Glutamatergic neuron (in vitro differentiated cells): ENCODE data around the gene CDC23. TPM values are rescaled to one million over a fixed set of nuclear protein-coding genes. Genes with fewer than 3 reads are reported as not detected.

Experiments
- DNase-seq: peaks from one replicate; pipeline ENCODE4 v3.0.0; 2022
- H3K27ac Mint-ChIP-seq: one replicate; pipeline ENCODE4 v1.8.0; 2020; ENCODE audit warnings: mild to moderate bottlenecking, mixed read lengths, inconsistent platforms; ENCODE audit not compliant: unreplicated experiment
- H3K27me3 Mint-ChIP-seq: one replicate; pipeline ENCODE4 v1.8.0; 2020; ENCODE audit warnings: mild to moderate bottlenecking, moderate library complexity, mixed read lengths, inconsistent platforms; ENCODE audit not compliant: unreplicated experiment
- H3K36me3 Mint-ChIP-seq: one replicate; pipeline ENCODE4 v1.8.0; 2020; ENCODE audit warnings: mild to moderate bottlenecking, mixed read lengths, inconsistent platforms; ENCODE audit not compliant: unreplicated experiment
- H3K4me1 Mint-ChIP-seq: one replicate; pipeline ENCODE4 v1.8.0; 2020; ENCODE audit warnings: mild to moderate bottlenecking, low read depth, mixed read lengths, inconsistent platforms; ENCODE audit not compliant: unreplicated experiment
- H3K4me3 Mint-ChIP-seq: one replicate; pipeline ENCODE4 v1.8.0; 2020; ENCODE audit warnings: mild to moderate bottlenecking, mixed read lengths, inconsistent platforms; ENCODE audit not compliant: unreplicated experiment
- H3K9me3 Mint-ChIP-seq: one replicate; pipeline ENCODE4 v1.8.0; 2020; ENCODE audit warnings: mild to moderate bottlenecking, moderate library complexity, mixed read lengths, inconsistent platforms; ENCODE audit not compliant: unreplicated experiment
- CTCF ChIP-seq: fragments of 200-600 bp; sonication (generic); IDR thresholded peaks from one replicate; pipeline ENCODE4 v1.5.0; 2021; ENCODE audit not compliant: partially characterized antibody, unreplicated experiment
- total RNA-seq: library from RNA; stranded (reverse); fragmentation: NEBNext Ultra II Directional; extraction: Animal tissue kit (Norgen Biotek cat#: 25700); gene quantifications from one replicate; pipeline ENCODE4 v1.2.1, GENCODE V29; 2021; ENCODE audit not compliant: unreplicated experiment

Gene CDC23
- total RNA-seq, 1 donor from 2014 or later = 28.9 TPM

GRCh38 chr5:138246822-138247221 is 33.7 kb upstream of the CDC23 start:
- no peaks in the 10 kb centered on the region for H3K36me3 Mint-ChIP-seq
- H3K27ac Mint-ChIP-seq = no peak overlapping the region
- H3K9me3 Mint-ChIP-seq = peaks cover 1% of the 10 kb centered on the region
- DNase-seq = no peak
- H3K4me3 Mint-ChIP-seq = no peak overlapping the region
- TF ChIP-seq CTCF = no peak
- H3K4me1 Mint-ChIP-seq = peaks cover 17% of the 10 kb centered on the region
- H3K27me3 Mint-ChIP-seq = peaks cover 6% of the 10 kb centered on the region

- H3K4me3 Mint-ChIP-seq = no peak overlapping the region
- TF ChIP-seq CTCF = no peak
- no peak for DNase-seq
- H3K36me3 Mint-ChIP-seq = no peaks in the 10 kb centered on the region
- H3K27ac Mint-ChIP-seq = no peak overlapping the region
- peaks cover 1% of the 10 kb centered on the region for H3K9me3 Mint-ChIP-seq
- H3K27me3 Mint-ChIP-seq = peaks cover 6% of the 10 kb centered on the region
- H3K4me1 Mint-ChIP-seq = peaks cover 19% of the 10 kb centered on the region
These were observed 33.2 kb upstream of the CDC23 start for GRCh38 chr5:138246334-138246733.

GRCh38 chr5:138245717-138246116 is 32.6 kb upstream of the CDC23 start:
- H3K36me3 Mint-ChIP-seq = no peaks in the 10 kb centered on the region
- no peak overlapping the region for H3K4me3 Mint-ChIP-seq
- peaks cover 6% of the 10 kb centered on the region for H3K27me3 Mint-ChIP-seq
- no peak for DNase-seq
- peaks cover 1% of the 10 kb centered on the region for H3K9me3 Mint-ChIP-seq
- H3K4me1 Mint-ChIP-seq = peaks cover 25% of the 10 kb centered on the region
- no peak for TF ChIP-seq CTCF
- no peak overlapping the region for H3K27ac Mint-ChIP-seq

- peaks cover 1% of the 10 kb centered on the region for H3K9me3 Mint-ChIP-seq
- H3K27me3 Mint-ChIP-seq = peaks cover 10% of the 10 kb centered on the region
- no peaks in the 10 kb centered on the region for H3K36me3 Mint-ChIP-seq
- TF ChIP-seq CTCF = no peak
- H3K4me3 Mint-ChIP-seq = no peak overlapping the region
- H3K4me1 Mint-ChIP-seq = peaks cover 29% of the 10 kb centered on the region
- DNase-seq = no peak
- peak overlapping the region; percentile 62 for H3K27ac Mint-ChIP-seq
These were observed 30.7 kb upstream of the CDC23 start for GRCh38 chr5:138243794-138244193.

GRCh38 chr5:138241688-138242571 is 28.8 kb upstream of the CDC23 start:
- Mint-ChIP-seq H3K27me3 (peaks cover 10% of the 10 kb centered on the region), H3K9me3 (peaks cover 1% of the 10 kb centered on the region), H3K36me3 (no peaks in the 10 kb centered on the region), H3K4me1 (peaks cover 29% of the 10 kb centered on the region), H3K27ac (no peak overlapping the region), H3K4me3 (peak overlapping the region; percentile 67)
- DNase-seq = peak; percentile 75
- TF ChIP-seq CTCF = no peak
